Osteoblast (primary cell): ENCODE results near the gene CEP131. TPM values are rescaled to one million over a fixed set of nuclear protein-coding genes. Genes with fewer than 3 reads are reported as not detected.

Experiments
- DNase-seq: peaks from one replicate; pipeline ENCODE4 v3.0.0; 2011; ENCODE audit warnings: low spot score, mixed read lengths; ENCODE audit not compliant: insufficient read length; ENCODE audit errors: missing footprints
- H2AFZ ChIP-seq: 2 replicates; pipeline ENCODE4 v1.6.0; 2011; ENCODE audit warnings: mild to moderate bottlenecking, low read length
- H3K27ac ChIP-seq: 2 replicates; pipeline ENCODE4 v1.5.1; 2011; ENCODE audit warnings: mild to moderate bottlenecking, low read depth, low read length, moderate library complexity
- H3K27me3 ChIP-seq: 2 replicates; pipeline ENCODE4 v1.6.0; 2012; ENCODE audit warnings: mild to moderate bottlenecking, control low read depth, inconsistent platforms, low read length, moderate library complexity; ENCODE audit not compliant: insufficient read depth
- H3K36me3 ChIP-seq: 2 replicates; pipeline ENCODE4 v1.5.1; 2011; ENCODE audit warnings: mild to moderate bottlenecking, low read length, control low read depth, moderate library complexity; ENCODE audit not compliant: insufficient read depth
- H3K4me1 ChIP-seq: 2 replicates; pipeline ENCODE4 v1.5.1; 2011; ENCODE audit warnings: mild to moderate bottlenecking, low read length, control low read depth, moderate library complexity; ENCODE audit not compliant: insufficient read depth
- H3K4me2 ChIP-seq: 2 replicates; pipeline ENCODE4 v1.6.0; 2011; ENCODE audit warnings: mild to moderate bottlenecking, low read length; ENCODE audit not compliant: insufficient read depth
- H3K4me3 ChIP-seq: fragments of 200-600 bp; sonication (generic); 3 replicates; pipeline ENCODE4 v1.5.1; 2012; ENCODE audit warnings: mild to moderate bottlenecking, low read length, inconsistent platforms; ENCODE audit not compliant: insufficient read depth
- H3K79me2 ChIP-seq: 2 replicates; pipeline ENCODE4 v1.6.0; 2012; ENCODE audit warnings: mild to moderate bottlenecking, low read length, control low read depth, inconsistent platforms; ENCODE audit not compliant: insufficient read depth
- H3K9me3 ChIP-seq: 2 replicates; pipeline ENCODE4 v1.5.1; 2011; ENCODE audit warnings: low read depth, low read length, control low read depth
- H4K20me1 ChIP-seq: 2 replicates; pipeline ENCODE4 v1.6.0; 2012; ENCODE audit warnings: mild to moderate bottlenecking, low read length, control low read depth; ENCODE audit not compliant: insufficient read depth
- total RNA-seq: library from RNA; depleted of rRNA; stranded (reverse); fragments of >200 nt; gene quantifications from 2 replicates; pipeline ENCODE4 v1.2.3, GENCODE V29; 2012
- TF ChIP-seq, protein P1 (sequence below): IDR thresholded peaks from 2 replicates; pipeline ENCODE4 v1.5.1; 2011; ENCODE audit warnings: mild to moderate bottlenecking, low read depth, low read length, moderate library complexity; ENCODE audit errors: extremely low read depth

CEP131 gene
- total RNA-seq, 1 donor = 8.7 TPM

- no peaks in the 10 kb centered on the region for H3K9me3 ChIP-seq
- H3K79me2 ChIP-seq = no peaks in the 10 kb centered on the region
- no peak for DNase-seq
- no peak overlapping the region for H3K4me2 ChIP-seq
- no peak overlapping the region for H3K27ac ChIP-seq
- H2AFZ ChIP-seq = no peak overlapping the region
- no peaks in the 10 kb centered on the region for H3K27me3 ChIP-seq
- no peak overlapping the region for H3K4me3 ChIP-seq
- no peaks in the 10 kb centered on the region for H4K20me1 ChIP-seq
- TF ChIP-seq, protein P1, sequence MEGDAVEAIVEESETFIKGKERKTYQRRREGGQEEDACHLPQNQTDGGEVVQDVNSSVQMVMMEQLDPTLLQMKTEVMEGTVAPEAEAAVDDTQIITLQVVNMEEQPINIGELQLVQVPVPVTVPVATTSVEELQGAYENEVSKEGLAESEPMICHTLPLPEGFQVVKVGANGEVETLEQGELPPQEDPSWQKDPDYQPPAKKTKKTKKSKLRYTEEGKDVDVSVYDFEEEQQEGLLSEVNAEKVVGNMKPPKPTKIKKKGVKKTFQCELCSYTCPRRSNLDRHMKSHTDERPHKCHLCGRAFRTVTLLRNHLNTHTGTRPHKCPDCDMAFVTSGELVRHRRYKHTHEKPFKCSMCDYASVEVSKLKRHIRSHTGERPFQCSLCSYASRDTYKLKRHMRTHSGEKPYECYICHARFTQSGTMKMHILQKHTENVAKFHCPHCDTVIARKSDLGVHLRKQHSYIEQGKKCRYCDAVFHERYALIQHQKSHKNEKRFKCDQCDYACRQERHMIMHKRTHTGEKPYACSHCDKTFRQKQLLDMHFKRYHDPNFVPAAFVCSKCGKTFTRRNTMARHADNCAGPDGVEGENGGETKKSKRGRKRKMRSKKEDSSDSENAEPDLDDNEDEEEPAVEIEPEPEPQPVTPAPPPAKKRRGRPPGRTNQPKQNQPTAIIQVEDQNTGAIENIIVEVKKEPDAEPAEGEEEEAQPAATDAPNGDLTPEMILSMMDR = no peak
- H3K4me1 ChIP-seq = no peaks in the 10 kb centered on the region
- H3K36me3 ChIP-seq = no peaks in the 10 kb centered on the region
Observed at GRCh38 chr17:81199482-81199830, 23.3 kb downstream of the CEP131 start.

- no peaks in the 10 kb centered on the region for H3K79me2 ChIP-seq
- no peak overlapping the region for H3K27ac ChIP-seq
- no peak overlapping the region for H2AFZ ChIP-seq
- H3K27me3 ChIP-seq = no peaks in the 10 kb centered on the region
- DNase-seq = no peak
- H4K20me1 ChIP-seq = no peaks in the 10 kb centered on the region
- no peaks in the 10 kb centered on the region for H3K36me3 ChIP-seq
- no peaks in the 10 kb centered on the region for H3K9me3 ChIP-seq
- no peaks in the 10 kb centered on the region for H3K4me1 ChIP-seq
- no peak overlapping the region for H3K4me2 ChIP-seq
- no peak overlapping the region for H3K4me3 ChIP-seq
- TF ChIP-seq, protein P1 = no peak
Observed at GRCh38 chr17:81198826-81199481, 23.8 kb downstream of the CEP131 start.

- TF ChIP-seq, protein P1 = no peak
Observed at GRCh38 chr17:81197831-81198490, 24.8 kb downstream of the CEP131 start.

GRCh38 chr17:81197409-81197795 is 25.4 kb downstream of the CEP131 start:
- Histone ChIP-seq H3K79me2 (no peaks in the 10 kb centered on the region), H4K20me1 (no peaks in the 10 kb centered on the region), H3K27ac (no peak overlapping the region), H3K9me3 (no peaks in the 10 kb centered on the region), H3K4me3 (no peak overlapping the region), H3K4me1 (no peaks in the 10 kb centered on the region), H3K36me3 (no peaks in the 10 kb centered on the region), H3K27me3 (no peaks in the 10 kb centered on the region), H3K4me2 (no peak overlapping the region), H2AFZ (no peak overlapping the region)
- TF ChIP-seq, protein P1 = no peak
- no peak for DNase-seq

More at GRCh38 chr17:81197831-81198490, 24.8 kb downstream of the CEP131 start:
- no peak for DNase-seq
- Histone ChIP-seq H3K4me1 (no peaks in the 10 kb centered on the region), H3K79me2 (no peaks in the 10 kb centered on the region), H3K4me2 (no peak overlapping the region), H2AFZ (no peak overlapping the region), H4K20me1 (no peaks in the 10 kb centered on the region), H3K36me3 (no peaks in the 10 kb centered on the region), H3K9me3 (no peaks in the 10 kb centered on the region), H3K4me3 (no peak overlapping the region), H3K27ac (no peak overlapping the region), H3K27me3 (no peaks in the 10 kb centered on the region)
